Activated CD8-positive, alpha-beta memory T cell treated with anti-CD3 and anti-CD28 coated beads for 24 hours (primary cell): ENCODE measurements around the gene SUGP2.

Experiments
- DNase-seq: peaks from one replicate; pipeline ENCODE4 v3.0.0-alpha.2; 2020

Gene SUGP2

GRCh38 chr19:19059018-19059836 is 25.9 kb upstream of the SUGP2 start:
- DNase-seq = no peak

DNA sequence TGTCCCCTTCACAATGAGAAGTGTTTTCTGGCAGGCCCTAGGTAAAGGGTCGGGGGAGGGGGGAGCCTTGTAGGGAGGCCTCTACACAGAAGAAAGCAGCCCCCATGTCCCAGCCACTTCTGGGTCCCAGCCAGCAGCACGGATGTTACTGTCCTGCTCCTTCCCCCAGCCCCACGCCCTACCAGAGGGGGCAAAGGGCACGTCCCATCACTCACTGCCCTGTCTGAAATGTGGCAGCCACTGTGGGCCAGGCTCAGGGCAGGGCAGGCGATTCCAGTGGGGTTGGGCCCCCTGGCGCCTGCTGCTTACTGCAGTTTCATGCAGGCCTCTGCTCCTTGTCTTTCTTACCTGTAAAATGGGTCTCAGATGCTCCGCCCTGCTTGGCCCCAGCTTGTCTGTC is 24.4 kb upstream of the SUGP2 start:
- DNase-seq = no peak

GRCh38 chr19:19057317-19057716 is 24.0 kb upstream of the SUGP2 start:
- DNase-seq = no peak

- DNase-seq = no peak
Observed at GRCh38 chr19:19056636-19057275, 23.4 kb upstream of the SUGP2 start.

DNA sequence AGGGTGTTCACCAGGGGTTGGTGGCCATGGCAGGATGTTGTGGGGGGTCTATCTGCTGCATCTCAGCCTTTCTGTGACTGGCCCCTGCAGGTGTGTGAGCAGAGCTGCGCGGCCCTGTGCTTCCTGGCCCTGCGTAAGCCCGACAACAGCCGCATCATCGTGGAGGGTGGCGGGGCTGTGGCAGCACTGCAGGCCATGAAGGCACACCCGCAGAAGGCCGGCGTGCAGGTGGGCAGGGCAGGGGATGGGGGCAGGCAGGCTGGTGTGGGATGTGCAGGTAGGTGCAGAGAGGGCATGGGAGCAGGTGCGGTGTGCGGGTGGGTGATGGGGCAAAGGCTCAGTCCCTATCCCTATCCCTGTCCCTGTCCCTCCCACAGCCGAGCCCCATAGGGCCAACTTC is 22.4 kb upstream of the SUGP2 start:
- DNase-seq = no peak

DNA sequence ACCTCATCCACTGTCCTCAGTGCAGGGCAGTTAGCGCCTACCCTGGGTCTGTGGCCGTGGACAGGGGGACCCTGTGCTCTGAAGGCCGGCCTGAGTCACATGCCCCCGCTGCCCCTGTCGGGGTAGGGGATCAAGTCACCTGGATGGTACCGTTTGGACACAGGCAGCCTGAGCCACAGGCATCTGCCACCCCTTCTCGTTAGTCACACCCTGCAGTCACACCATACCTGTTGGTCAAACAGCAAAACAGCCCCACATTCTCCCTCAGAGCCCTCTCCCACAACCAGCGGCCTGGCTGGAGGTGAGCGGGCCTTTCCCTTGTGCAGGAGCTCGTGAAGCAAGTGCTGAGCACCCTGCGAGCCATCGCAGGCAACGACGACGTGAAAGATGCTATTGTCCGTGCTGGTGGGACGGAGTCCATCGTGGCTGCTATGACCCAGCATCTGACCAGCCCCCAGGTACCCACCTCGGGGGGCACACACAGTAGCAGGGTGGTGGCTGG is 21.7 kb upstream of the SUGP2 start:
- DNase-seq = no peak

DNA sequence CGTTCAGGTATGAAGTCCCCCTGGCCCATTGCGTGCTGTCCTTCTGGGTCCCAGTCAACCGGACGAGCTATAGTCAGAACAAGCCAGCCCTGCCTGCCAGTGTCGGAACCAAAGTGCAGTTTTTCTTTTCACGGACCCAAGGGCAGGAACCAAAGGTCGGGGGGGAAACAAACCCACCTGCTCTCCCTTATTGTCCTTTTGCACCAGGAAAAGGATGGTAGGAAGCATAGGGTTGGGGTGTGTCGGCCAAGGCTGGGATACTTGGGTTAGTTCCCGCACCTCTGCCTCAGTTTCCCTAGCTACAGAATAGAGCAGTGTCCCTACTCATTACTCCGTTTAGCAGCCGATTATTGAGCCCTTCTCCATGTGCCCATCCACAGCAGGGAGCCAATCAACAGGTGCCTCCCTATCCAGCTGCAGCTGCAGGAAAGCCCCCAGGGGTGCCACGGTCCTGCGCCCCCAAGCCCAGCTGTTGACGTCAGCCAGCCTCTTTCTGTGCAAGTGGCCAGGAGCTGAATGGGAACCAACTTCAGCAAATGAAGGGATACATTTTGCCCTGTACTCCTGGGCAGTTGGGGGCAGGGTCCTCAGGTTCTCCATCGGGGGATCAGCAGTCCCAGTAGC is 21.1 kb upstream of the SUGP2 start:
- no peak for DNase-seq

DNA sequence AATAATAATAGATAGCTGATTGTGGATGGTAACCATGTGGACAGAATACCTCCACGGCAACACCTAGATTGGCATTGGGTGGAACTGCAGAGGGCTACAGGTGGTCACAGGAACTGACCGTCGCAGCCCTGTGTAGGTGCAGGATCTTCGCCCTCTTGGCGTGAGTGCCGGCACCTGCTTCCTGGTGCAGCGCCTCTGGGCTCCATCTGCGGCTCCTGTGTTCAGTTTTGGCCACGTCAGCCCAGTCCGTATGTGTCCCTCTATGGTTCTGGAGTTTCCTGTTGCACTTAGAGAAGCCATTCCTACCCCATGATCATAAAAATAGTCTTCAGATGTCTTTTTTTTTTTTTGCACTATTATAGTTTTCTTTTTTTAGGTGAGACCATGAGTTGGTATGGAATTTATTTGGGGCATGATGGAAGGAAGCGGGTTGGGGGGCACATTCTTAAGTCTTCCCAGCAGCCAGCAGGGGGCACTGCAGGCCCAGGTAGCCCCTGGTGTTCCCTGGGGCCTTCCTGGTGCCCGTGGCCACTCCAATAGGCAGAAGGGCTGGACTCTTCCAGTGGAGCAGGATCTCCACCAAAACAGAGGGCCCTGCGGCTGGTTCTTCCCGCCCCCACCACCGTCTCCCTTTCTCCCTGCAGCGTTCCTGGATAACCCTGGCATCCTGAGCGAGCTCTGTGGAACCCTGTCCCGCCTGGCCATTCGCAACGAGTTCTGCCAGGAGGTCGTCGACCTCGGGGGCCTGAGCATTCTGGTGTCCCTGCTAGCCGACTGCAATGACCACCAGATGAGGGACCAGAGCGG is 20.4 kb upstream of the SUGP2 start:
- peak; percentile 78 for DNase-seq

DNA sequence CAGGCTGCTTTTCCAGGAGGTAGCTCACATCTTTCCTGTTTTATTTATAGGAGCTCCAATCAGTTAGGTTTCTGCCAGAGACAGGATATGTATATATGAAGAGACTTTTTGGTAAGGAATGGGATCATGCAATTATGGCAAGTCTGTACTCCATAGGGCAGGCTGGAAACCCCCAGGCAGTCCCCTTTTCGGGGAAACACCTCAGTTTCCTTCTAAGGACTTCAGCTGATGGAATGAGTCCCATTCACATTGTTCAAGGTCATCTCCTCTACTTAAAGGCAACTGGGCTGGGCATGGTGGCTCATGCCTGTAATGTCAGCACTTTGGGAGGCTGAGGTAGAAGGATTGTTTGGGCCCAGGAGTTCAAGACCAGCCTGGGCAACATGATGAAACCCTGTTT is 19.6 kb upstream of the SUGP2 start:
- no peak for DNase-seq

GRCh38 chr19:19051478-19052213 is 18.3 kb upstream of the SUGP2 start:
- no peak for DNase-seq

DNA sequence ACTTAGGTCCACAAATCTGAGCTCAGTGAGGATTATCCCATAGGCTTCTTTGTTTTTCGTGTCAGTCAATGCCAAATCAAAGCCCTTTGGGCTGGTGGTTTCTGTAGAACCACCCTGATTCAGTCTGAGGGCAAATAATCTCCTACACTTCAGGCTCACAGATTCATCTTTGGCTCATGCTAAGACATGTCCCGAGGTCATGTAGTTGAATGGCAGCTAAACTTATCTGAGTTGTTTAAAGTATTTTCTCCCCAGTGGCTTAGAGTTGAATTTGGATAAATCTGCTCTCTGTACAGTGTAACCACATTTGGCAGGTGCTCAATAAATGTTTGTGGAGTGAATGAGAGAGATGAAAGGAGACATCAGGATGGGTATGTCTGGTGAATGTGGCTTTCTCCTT is 17.4 kb upstream of the SUGP2 start:
- no peak for DNase-seq

DNA sequence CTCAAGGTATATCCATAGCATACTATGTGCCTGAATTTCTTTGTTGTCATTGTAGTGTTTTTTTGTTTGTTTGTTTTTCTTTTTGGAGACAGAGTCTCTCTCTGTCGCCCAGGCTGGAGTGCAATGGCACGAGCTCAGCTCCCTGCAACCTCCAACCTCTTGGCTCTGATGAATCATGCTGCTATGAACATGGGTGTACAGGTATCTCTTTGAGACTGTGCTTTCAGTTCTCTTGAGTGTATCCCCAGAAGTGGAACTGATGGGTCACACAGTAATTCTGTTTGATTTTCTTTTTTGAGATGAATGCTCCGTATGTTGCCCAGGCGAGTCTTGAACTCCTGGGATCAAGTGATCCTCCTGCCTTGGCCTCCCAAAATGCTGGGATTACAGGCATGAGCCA is 16.8 kb upstream of the SUGP2 start:
- DNase-seq = no peak

- no peak for DNase-seq
Observed at GRCh38 chr19:19049406-19049805, 16.1 kb upstream of the SUGP2 start.

DNA sequence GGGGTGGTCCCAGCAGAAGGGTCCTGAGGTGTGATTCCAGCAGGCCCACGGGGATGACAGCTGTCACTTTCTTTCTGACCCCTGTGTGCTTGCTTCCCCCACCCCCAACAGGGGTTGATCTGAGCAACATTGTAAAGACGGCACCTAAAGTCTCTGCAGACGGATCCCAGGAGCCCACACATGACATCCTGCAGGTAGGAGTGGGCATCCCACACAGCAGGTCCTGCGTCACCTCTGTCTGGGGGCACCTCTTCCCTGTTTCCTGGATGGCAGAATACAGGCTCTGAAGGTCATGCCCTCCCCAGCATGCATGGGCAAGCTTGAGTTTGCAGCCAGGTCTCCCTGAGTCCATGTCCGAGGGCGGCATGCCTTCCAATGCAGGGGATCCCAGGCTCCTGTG is 10.6 kb upstream of the SUGP2 start:
- DNase-seq = no peak

GRCh38 chr19:19043481-19043880 is 10.2 kb upstream of the SUGP2 start:
- DNase-seq = no peak

GRCh38 chr19:19042732-19043280 is 9.5 kb upstream of the SUGP2 start:
- DNase-seq = no peak

GRCh38 chr19:19040417-19040816 is 7.1 kb upstream of the SUGP2 start:
- no peak for DNase-seq

DNA sequence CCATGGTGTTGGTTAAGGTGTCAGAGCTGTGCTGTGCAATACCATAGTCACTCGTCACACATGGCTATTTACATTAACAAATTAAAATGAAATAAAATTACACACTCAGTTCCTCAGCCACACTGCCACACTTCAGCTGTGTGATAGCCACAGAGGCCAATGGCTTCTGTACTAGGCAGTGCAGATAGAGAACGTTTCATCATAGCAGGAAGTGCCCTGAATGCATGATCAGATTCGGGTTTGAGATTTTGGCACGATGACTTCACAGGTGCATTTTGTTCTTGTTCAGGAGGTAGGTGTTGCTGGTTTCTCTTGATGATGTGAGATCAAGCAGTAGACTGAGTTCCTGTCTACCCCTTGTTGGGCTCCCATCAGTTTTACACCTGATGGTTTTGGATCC is 6.6 kb upstream of the SUGP2 start:
- no peak for DNase-seq

- DNase-seq = peak; percentile 80
Observed at GRCh38 chr19:19034204-19034624, 897 bp upstream of the SUGP2 start.

DNA sequence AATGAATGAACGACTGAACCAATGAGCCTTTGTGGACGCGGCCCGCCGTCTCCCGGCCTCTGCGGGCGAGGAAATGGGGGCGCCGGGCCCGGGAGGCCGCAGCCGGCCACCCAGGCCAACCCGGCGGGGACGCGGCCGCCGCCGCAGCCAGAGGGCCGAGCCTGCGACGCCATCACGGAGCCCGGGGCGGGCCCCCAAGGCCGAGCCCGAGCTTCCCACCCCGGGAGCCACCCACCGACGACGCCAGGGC is 216 bp downstream of the SUGP2 start:
- no peak for DNase-seq

DNA sequence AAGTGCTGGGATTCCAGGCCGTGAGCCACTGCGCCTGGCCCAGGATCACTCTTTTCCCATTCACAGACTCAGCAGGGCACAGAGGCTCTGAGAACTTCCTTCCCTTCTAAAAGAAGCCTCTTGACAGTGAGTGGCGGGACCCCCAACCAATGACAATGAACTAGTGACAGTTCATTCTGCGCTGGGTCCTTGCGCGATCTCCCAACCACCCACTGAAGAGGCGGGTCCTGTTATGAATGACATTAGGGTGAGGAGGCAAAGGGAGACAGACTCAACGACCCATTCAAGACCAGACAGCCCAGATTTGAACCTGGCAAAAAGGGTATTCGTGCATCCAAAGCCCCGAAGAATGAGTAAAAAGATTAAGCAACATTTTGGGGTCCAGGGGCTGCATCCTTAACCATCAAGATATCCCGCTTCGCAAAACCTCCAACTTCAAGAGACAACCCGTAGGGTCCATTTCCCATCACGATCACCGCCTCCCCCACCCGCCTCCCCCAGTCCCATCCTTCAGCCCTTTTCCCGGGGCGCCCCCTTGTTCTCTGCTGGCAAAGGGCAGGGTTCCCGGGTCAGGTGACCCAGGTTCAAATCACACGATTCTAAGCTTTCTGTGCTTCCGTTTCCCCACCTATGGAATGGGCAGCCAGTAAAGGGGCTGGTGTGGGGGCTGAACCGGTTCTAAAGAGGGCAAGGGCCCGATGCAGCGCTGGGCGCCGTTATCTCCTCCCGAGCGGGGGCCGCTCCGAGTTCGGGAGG is 719 bp downstream of the SUGP2 start:
- peak; percentile 90 for DNase-seq

GRCh38 chr19:19031891-19032290 is 1.4 kb downstream of the SUGP2 start:
- no peak for DNase-seq
